ENCODE measurements around the gene CFAP65. TPM values are rescaled to one million over a fixed set of nuclear protein-coding genes. Genes with fewer than 3 reads are reported as not detected.

CFAP65 gene
- total and polyA plus RNA-seq, 9 donors: 0.05 to 0.54 TPM; not detected in 7

DNA sequence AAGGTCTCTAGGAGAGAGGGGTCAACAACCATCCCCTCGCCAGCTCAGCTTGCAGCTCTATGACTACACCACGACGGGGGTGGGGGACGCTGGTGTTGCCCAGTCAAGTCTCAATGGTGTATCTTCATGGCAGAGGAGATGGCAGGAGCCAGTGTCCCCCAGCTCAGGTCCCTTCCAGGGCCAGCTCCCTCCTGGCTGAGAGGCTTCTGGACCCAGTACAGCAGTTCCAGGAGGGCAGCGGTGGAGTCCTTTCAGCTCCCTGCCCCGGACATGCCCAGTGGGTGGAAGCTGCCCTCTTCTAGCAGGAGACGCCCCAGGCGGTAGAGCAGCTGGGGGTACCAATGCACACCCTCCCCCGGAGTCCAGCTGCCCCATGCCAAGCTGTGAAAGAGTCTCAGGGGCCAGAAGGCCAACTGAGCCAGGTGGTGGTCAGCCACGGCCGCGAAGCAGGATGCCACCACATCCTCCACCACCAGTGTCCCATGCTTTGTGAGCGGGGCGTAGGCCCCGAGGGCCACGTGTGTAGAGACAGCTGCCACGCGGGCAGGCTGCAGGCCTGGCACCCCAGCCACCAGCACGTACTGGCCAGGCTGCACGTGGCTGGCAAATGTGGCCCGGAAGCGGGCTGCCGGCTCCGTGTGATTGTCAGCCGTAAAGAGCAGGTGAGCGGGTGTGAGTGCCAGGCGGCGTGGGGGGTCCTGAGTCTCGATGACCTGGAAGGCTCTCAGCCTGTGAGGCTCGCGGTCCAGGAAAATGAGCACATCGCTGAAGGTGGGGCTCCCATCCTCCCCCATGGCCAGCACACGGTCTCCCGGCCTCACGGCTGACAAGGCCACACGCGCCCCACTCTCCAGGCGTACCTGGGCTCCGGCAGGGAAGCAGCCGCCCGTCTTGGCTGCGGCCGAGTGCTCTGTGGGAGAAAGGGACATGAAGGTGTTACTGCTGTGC is 13.9 kb upstream of the CFAP65 start:
- no peak for DNase-seq
- no peak overlapping the region for H3K4me3 ChIP-seq (ENCODE audit: low read length)
- H3K36me3 ChIP-seq (ENCODE audit: control insufficient read depth, insufficient read depth, low read length): no peaks in the 10 kb centered on the region
- 84% methylated on average over 43 of the region's 43 CpGs for WGBS (ENCODE audit: insufficient coverage)
- peaks cover 16% of the 10 kb centered on the region for H3K4me1 ChIP-seq (ENCODE audit: control insufficient read depth, insufficient read depth, low read length)
- no peaks in the 10 kb centered on the region for H3K9me3 ChIP-seq (replicated peaks; ENCODE audit: control insufficient read depth, low read depth, low read length)
- H3K27me3 ChIP-seq (ENCODE audit: control insufficient read depth, insufficient read depth, low read length): peaks cover 54% of the 10 kb centered on the region
- no peak overlapping the region for H3K27ac ChIP-seq (ENCODE audit: low read length)

DNA sequence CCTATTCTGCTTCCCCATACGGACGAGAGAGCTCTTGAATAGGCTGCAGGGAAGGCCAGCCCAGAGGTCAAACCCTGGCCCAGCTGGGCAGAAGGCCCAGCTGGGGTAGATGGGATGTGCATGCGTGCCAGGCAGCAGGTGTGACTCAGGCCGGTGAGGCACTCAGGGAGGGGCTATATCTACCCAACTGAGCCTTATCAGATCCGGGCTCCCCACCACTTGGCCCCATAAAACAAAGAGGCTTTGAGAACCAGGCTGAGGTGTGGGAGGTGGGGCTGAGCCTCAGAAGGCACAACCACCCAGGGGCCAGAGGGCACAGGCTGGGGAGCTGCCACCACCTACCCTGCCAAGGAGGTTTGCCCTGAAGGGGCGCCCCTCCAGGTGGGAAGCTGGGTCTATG is 8.0 kb upstream of the CFAP65 start:
- Histone ChIP-seq H3K27me3 (ENCODE audit: control insufficient read depth, insufficient read depth, low read length) (peaks cover 12% of the 10 kb centered on the region), H3K9me3 (replicated peaks; ENCODE audit: control insufficient read depth, low read depth, low read length) (no peaks in the 10 kb centered on the region)

DNA sequence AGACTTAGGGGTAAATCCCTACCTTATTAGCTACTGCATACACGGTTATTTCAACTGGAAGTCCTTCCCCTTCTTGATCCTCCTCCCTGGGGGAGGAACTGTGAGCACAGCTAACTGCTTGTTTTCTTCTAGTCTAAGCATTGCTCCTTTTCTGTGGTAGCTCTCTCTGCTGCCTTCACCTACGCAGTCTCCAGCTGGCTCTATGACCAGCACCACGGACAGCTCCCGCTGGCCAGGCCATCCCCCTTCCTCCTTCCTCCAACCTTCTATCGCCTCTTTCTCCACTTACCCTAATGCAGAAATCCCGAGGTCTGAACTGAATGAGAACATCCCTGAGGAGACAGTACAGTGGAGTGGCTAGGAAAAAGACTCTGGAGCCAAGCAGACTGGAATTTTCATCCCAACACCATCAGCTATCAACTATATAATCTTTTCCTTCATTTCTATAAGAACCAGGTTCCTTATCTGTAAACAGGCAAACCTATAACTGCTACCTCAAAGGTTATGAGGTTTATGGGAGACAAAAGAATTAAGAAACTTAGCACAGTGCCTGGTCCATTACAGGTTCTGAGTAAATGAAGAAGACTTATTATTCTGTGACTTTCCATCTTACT is 4.7 kb upstream of the CFAP65 start:
- no peak overlapping the region for H3K27ac ChIP-seq (ENCODE audit: low read length)
- H3K4me3 ChIP-seq (ENCODE audit: low read length): no peak overlapping the region
- H3K36me3 ChIP-seq (ENCODE audit: control insufficient read depth, insufficient read depth, low read length): no peaks in the 10 kb centered on the region
- peaks cover 23% of the 10 kb centered on the region for H3K27me3 ChIP-seq (ENCODE audit: control insufficient read depth, insufficient read depth, low read length)
- DNase-seq: peak; percentile 61
- H3K9me3 ChIP-seq (replicated peaks; ENCODE audit: control insufficient read depth, low read depth, low read length): no peaks in the 10 kb centered on the region
- WGBS (ENCODE audit: insufficient coverage): 3% methylated on average over 4 of the region's 6 CpGs
- H3K4me1 ChIP-seq (ENCODE audit: control insufficient read depth, insufficient read depth, low read length): no peaks in the 10 kb centered on the region

More for the DNA sequence above, 8.0 kb upstream of the CFAP65 start:
- no peaks in the 10 kb centered on the region for H3K4me1 ChIP-seq (ENCODE audit: control insufficient read depth, insufficient read depth, low read length)
- H3K36me3 ChIP-seq (ENCODE audit: control insufficient read depth, insufficient read depth, low read length): no peaks in the 10 kb centered on the region
- WGBS (ENCODE audit: insufficient coverage): 69% methylated on average over 3 of the region's 6 CpGs
- H3K27ac ChIP-seq (ENCODE audit: low read length): no peak overlapping the region
- no peak for DNase-seq
- H3K4me3 ChIP-seq (ENCODE audit: low read length): no peak overlapping the region

DNA sequence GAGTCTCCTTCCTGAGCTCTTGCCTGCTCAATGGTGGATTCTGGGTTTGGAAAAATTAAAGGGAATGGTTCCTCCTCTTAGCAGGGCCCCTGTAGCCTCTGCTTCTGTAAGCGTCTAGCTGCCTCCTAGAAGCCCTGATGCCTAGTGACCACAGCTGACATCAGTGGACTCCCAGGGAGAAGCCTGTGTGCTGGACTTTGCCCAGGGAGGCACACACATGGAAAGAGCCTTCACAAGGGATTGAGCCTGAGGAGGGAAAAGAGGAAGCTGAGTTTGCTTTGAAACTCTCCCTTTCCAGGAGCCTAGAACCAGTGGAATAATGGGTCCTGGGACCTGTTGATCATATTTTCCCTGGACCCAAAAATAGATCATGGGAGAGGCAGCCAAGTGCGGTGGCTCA is 1.4 kb upstream of the CFAP65 start:
- no peak overlapping the region for H3K27ac ChIP-seq (ENCODE audit: low read length)
- 76% methylated on average over 2 of the region's 2 CpGs for WGBS (ENCODE audit: insufficient coverage)
- no peaks in the 10 kb centered on the region for H3K36me3 ChIP-seq (ENCODE audit: control insufficient read depth, insufficient read depth, low read length)
- no peaks in the 10 kb centered on the region for H3K4me1 ChIP-seq (ENCODE audit: control insufficient read depth, insufficient read depth, low read length)
- H3K9me3 ChIP-seq (replicated peaks; ENCODE audit: control insufficient read depth, low read depth, low read length): no peaks in the 10 kb centered on the region
- no peak overlapping the region for H3K4me3 ChIP-seq (ENCODE audit: low read length)
- no peak for DNase-seq
- H3K27me3 ChIP-seq (ENCODE audit: control insufficient read depth, insufficient read depth, low read length): peaks cover 25% of the 10 kb centered on the region

DNA sequence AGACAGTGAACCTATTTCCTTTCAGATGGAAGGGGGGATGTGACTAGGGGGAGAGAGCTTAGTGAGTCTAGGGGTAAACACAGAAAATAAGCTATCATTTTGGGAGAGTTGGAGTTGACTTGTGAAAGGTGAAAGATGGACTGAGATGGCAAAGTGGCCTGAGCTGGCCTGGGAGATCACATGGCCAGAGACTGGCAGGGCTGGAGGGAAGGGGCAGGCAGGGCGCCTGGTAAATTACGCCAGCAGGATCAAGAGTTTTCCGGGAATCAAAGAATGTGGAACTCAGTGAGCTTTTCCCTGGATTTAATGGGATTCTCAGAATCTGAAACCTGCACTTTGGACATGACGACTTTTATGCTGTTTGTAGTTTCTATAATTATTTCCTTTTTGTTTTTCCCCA is 841 bp upstream of the CFAP65 start:
- no peaks in the 10 kb centered on the region for H3K36me3 ChIP-seq (ENCODE audit: control insufficient read depth, insufficient read depth, low read length)
- H3K4me1 ChIP-seq (ENCODE audit: control insufficient read depth, insufficient read depth, low read length): no peaks in the 10 kb centered on the region
- H3K27me3 ChIP-seq (ENCODE audit: control insufficient read depth, insufficient read depth, low read length): peaks cover 29% of the 10 kb centered on the region
- no peak overlapping the region for H3K4me3 ChIP-seq (ENCODE audit: low read length)
- WGBS (ENCODE audit: insufficient coverage): 76% methylated on average over 3 of the region's 4 CpGs
- no peaks in the 10 kb centered on the region for H3K9me3 ChIP-seq (replicated peaks; ENCODE audit: control insufficient read depth, low read depth, low read length)
- DNase-seq: no peak
- no peak overlapping the region for H3K27ac ChIP-seq (ENCODE audit: low read length)

DNA sequence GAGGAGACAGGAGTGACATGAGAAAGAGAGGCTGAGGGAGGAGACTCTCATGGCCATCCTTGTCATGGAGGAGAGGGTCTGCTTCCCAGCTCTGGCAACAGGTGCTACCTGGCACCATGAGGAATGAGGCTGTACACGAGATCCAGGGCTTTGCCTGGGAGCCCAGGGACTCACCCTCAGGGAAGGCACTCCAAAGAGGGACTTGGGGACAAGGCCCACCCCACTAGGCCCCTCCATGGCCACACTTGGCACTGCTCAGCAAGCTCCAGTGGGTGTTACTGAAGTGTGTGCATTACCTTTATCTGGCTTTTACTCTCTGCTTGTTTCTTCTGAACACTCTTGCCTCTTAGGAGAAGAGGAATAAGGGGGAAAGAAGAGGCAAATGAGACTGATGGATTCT is 2.7 kb downstream of the CFAP65 start:
- Histone ChIP-seq H3K36me3 (ENCODE audit: control insufficient read depth, insufficient read depth, low read length) (no peaks in the 10 kb centered on the region), H3K4me3 (ENCODE audit: low read length) (no peak overlapping the region), H3K9me3 (replicated peaks; ENCODE audit: control insufficient read depth, low read depth, low read length) (no peaks in the 10 kb centered on the region), H3K27ac (ENCODE audit: low read length) (no peak overlapping the region), H3K4me1 (ENCODE audit: control insufficient read depth, insufficient read depth, low read length) (no peaks in the 10 kb centered on the region), H3K27me3 (ENCODE audit: control insufficient read depth, insufficient read depth, low read length) (peaks cover 32% of the 10 kb centered on the region)
- no peak for DNase-seq
- 20% methylated on average over 1 of the region's 1 CpG for WGBS (ENCODE audit: insufficient coverage)

DNA sequence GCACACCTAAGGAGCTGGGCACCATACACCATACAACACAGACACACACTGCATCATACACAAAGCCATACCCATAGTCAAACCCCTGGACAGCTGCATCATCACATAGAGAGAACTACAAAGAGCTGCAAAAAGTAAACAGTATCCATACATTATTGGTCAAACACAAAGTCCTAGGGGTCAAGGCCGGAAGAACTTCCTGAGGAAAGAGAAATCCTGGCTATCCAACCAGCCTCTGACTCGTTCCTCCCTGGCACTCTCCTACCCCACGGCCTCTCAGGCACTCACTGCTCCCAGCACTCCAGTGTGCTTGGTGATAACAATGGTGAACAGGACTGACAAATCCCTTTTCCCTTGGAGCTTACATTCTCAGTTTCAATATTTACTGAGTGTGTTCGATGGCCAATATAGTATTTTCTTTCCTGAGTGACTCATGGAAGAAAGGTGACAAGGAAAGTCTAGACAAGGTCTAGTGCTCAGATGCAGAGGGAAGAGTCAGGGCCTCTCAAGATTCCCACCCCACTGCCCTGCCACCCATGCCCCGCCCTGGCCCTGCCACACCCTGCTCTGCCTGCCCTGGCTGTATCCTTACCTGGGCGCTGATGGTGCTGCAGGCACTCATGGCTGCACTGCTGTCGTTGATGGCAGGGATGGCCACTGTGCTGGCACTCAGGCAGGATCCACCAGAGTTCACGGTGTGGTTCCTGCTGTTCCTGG is 3.4 kb downstream of the CFAP65 start:
- peaks cover 32% of the 10 kb centered on the region for H3K27me3 ChIP-seq (ENCODE audit: control insufficient read depth, insufficient read depth, low read length)
- H3K36me3 ChIP-seq (ENCODE audit: control insufficient read depth, insufficient read depth, low read length): no peaks in the 10 kb centered on the region
- no peaks in the 10 kb centered on the region for H3K9me3 ChIP-seq (replicated peaks; ENCODE audit: control insufficient read depth, low read depth, low read length)
- no peak overlapping the region for H3K27ac ChIP-seq (ENCODE audit: low read length)
- no peak overlapping the region for H3K4me3 ChIP-seq (ENCODE audit: low read length)
- 67% methylated on average over 5 of the region's 8 CpGs for whole genome bisulfite sequencing (ENCODE audit: insufficient coverage)
- no peak for DNase-seq
- H3K4me1 ChIP-seq (ENCODE audit: control insufficient read depth, insufficient read depth, low read length): no peaks in the 10 kb centered on the region

DNA sequence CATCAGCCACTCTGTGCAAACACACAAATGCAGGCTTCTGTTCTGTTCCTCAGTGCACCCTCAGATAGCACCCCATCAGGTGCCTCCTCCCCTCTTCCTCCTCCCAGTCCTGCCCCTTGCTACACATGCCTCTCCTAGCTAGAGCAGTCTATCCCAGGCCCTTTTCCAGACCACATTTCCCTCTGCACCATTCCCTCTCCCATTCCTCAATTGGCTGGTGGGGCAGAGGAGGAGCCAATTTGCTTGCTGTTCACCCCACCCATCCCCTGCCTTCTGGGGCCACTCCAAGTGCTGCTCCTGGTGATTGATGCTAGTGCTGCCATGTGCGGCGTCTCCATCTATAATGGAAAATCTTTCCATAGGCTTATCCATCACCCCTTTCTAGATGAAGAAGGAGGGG is 5.4 kb downstream of the CFAP65 start:
- H3K4me1 ChIP-seq (ENCODE audit: control insufficient read depth, insufficient read depth, low read length): no peaks in the 10 kb centered on the region
- H3K27ac ChIP-seq (ENCODE audit: low read length): no peak overlapping the region
- H3K9me3 ChIP-seq (replicated peaks; ENCODE audit: control insufficient read depth, low read depth, low read length): no peaks in the 10 kb centered on the region
- no peaks in the 10 kb centered on the region for H3K36me3 ChIP-seq (ENCODE audit: control insufficient read depth, insufficient read depth, low read length)
- no peak overlapping the region for H3K4me3 ChIP-seq (ENCODE audit: low read length)
- no peak for DNase-seq
- WGBS (ENCODE audit: insufficient coverage): no CpG with 5 or more reads among the region's 2 CpGs
- peaks cover 25% of the 10 kb centered on the region for H3K27me3 ChIP-seq (ENCODE audit: control insufficient read depth, insufficient read depth, low read length)

DNA sequence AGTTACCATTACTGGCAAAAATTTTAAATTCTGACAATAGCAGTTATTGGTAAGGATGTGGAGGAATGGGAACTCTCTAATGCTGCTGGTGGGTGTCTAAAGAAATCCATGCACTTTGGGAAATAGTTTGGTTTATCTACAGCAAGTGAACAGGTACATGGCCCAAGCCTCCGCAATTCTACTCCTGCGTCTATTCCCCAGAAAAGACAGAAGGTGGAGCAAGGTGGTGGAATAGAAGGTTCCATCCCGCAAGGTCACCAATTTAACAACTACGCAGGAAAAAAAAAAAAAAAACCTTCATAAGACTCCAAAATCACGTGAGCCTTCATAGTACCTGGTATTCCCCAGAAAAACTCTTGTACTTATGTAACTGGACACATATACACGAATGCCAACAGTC is 6.5 kb downstream of the CFAP65 start:
- no peaks in the 10 kb centered on the region for H3K36me3 ChIP-seq (ENCODE audit: control insufficient read depth, insufficient read depth, low read length)
- no peak overlapping the region for H3K27ac ChIP-seq (ENCODE audit: low read length)
- H3K4me1 ChIP-seq (ENCODE audit: control insufficient read depth, insufficient read depth, low read length): no peaks in the 10 kb centered on the region
- no peak for DNase-seq
- no CpG with 5 or more reads among the region's 6 CpGs for WGBS (ENCODE audit: insufficient coverage)
- H3K4me3 ChIP-seq (ENCODE audit: low read length): no peak overlapping the region
- no peaks in the 10 kb centered on the region for H3K9me3 ChIP-seq (replicated peaks; ENCODE audit: control insufficient read depth, low read depth, low read length)
- H3K27me3 ChIP-seq (ENCODE audit: control insufficient read depth, insufficient read depth, low read length): peaks cover 24% of the 10 kb centered on the region
